HG02884 (cell line): ENCODE data around the gene CNTROB.

Experiments used
- ATAC-seq: cut with Tn5 transposase; IDR thresholded peaks from one replicate; pipeline ENCODE4 v1.9.1; 2021; ENCODE audit warnings: mild to moderate bottlenecking, moderate library complexity; ENCODE audit not compliant: unreplicated experiment

The CNTROB gene

DNA sequence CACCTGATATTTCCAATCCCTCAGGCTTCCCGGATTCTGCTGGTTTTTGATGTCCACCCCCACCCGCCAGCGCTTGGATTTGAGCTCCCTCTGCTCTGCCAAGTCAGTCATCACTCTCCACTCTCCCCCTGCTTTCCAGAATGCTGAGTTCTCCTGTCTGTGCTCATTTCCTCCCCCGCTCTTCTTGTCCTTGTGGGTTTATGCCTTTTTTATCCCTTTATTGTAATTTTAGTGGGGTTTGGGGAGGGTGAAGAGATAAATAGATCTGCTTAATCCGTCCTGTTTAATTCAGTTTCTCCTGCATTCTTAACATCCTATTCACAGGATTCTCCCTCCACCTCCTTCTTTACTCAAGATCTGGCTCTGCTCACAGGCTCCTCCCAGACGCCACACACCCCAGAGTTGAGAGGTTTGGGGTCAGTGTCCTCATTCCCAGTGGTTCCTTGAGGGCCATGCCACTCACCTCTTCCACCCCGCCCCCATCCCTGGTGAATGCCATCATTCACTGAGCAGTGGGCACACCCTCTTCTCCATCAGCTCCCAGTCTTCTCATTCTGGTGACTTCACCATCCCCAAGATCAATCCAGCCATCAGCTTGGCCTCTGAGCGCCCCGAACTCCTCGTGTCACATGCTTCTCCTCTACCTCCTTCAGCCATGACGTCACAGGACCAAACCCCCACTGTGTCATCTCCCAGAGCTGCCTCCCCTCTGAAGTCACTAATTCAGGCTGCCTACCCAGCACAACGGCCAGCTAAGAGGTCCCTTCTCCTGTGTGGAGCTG is 55.3 kb downstream of the CNTROB start:
- ATAC-seq: no peak

DNA sequence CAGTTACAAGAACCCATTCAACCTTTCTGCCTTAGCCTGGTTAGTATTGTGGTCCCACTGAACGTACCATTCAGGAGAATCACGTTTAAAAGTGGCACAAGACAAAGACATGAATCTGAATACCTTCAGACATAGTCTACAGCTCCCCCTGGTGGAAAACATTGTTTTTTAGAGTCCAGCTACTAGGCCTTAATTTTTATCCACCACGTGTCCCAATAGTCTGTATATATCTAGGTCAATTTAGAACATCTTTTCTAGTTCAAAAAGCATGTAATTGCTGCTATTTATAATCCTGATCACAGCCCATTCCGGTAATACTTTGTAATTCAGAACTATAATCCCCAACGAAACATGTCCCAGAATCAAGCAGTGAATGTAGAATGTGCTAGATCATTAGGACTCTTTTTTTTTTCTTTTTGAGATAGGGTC is 56.8 kb downstream of the CNTROB start:
- ATAC-seq: no peak

DNA sequence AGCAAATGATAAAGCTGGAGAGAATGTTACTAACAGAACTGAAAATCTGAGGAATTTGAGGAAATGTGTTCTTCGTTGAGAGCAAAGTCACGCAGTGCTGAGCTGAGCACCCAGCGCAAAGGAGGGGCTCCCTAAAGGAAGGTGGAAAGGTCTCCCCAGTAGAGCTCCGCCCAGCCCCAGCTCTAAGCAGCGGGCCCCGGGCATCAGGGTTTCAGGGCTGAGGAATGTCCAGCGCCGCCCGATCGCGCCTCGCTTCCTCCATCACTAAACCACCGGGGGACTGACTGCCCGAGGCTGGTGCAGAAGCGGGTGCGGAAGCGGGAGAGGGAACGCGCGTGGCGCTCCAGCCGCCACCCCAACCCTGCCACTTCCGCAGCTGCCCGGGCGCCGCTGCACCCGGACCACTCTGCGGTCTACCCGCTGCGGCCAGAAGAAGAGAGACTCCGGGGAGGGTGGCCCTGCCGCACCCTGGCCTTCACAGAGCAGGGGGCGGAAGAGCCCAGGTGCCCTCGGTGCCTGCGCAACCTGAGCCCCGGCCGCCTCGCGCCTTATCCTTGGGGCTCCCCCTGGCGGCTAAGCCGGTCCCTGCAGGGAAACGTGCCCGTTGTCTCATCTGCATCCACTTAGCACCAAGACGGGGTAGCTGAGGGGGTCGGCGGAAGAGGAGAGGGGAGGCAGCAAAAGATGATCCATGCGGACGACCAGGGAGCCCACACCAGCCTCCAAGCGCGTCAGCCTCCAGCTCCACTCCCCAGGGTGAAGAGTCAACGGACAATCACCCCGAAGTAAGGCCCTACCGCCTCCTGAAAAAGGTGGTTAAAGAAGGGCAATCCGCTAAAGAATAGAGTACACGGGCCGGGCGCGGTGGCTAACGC is 58.0 kb downstream of the CNTROB start:
- no peak for ATAC-seq

DNA sequence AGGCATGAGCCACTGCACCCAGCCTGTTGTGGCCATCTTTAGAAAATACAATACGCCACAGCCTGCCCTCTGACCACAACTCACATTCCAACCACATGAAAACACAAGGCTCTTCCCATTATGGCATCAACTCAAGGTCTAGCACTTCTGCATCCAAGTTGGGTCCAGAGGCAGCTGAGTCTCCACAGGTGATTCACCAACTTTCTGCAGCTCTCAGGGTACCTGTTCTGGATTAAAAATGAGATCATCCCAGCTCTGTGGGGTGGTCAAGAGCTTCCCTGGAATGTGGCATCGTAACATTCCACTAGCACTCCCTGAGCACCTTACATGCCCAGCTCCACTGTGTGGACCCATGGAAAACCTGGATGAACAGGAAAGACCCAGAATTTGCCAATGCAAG is 60.5 kb downstream of the CNTROB start:
- ATAC-seq: no peak

DNA sequence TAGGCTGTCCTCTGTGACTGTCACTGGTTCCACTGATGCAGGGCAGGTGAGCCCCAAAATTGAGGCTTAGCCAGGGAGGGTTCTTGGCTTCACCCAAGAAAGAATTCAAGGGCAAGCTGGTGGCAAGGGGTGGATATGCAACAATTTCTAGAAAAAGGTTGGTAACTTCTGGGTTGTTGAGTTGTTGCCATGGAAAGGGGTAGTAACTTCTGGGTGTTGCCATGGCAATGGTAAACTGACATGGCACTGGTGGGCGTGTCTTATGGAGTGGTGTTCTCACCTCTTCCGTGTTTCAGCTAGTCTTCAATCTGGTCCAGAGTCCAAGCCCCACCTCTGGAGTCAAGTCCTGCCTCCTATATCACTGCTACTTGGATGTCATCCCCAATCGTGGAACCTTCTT is 60.9 kb downstream of the CNTROB start:
- ATAC-seq: no peak

DNA sequence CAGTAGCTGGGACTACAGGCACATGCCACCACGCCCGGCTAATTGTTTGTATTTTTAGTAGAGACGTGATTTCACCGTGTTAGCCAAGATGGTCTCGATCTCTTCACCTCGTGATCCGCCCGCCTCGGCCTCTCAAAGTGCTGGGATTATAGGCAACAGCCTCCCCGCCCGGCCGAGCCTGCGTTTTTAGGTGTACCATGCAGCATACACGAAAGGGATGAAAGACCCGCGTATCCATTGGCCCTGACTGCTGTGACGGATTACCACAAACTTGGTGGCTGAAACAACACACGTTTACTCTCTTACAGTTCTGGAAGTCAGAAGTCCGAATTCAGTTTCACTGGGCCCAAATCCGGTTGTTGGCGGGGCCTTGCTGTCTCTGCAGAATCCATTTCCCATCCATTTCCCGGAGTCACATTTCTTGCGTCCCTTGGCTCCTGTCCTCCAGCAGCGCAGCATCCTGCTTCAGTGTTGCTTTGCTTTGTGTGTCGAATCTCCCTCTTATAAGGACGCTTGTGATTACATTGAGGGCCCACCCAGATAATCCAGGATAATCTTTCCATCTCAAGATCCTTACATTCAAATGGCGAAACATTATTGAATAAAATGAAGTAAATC is 62.1 kb downstream of the CNTROB start:
- ATAC-seq: no peak

DNA sequence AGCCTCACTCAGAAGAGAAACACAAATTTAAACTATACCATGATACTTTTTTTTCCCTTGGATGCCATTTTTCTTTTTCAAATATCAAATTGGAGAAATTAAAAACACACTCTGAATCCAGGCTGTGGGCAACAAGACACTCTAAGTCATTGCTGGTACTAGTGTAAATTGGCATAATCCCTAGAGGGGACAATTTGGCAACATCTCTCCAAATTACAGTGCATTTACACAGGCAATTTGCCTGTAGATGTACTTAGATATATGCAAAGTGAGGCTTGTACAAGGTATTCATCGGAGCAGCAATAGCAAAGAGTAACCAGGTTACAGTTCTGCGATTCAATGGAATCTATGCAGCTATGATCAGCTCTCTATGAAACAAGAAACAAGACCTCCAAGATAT is 63.7 kb downstream of the CNTROB start:
- ATAC-seq: no peak

DNA sequence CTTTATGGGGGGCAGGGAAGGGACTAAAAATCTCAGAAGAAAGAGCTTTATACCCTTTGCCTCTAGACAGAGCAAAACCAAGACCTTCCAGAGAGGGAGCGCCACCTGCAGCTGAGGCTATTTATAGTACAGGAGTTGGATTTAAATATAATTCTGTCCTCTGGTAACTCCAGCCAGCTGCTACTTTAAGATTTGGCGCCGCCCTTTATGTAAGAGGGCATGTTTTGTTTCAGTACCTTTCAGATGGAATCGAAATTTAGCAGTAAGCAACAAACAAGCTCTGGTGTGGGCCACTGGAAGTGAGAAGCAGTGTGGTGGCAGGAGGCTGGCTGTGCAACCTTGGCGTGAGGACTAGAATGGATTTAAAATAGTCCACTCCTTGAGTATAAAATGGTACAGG is 65.2 kb downstream of the CNTROB start:
- no peak for ATAC-seq
